Measurements from ENCODE around the gene HLCS. TPM values are rescaled to one million over a fixed set of nuclear protein-coding genes. Genes with fewer than 3 reads are reported as not detected.
A peak's percentile ranks its signal among the peaks of the same experiment; 100 is the strongest.

The HLCS gene
- total RNA-seq, 1 donor from 2014 or later: 15.9 TPM

- Mint-ChIP-seq H3K27ac (ENCODE audit: unreplicated experiment) (no peak overlapping the region), H3K9me3 (ENCODE audit: unreplicated experiment) (peaks cover 7% of the 10 kb centered on the region), H3K4me3 (ENCODE audit: unreplicated experiment) (no peak overlapping the region), H3K27me3 (ENCODE audit: unreplicated experiment) (peaks cover 10% of the 10 kb centered on the region), H3K36me3 (ENCODE audit: unreplicated experiment) (no peaks in the 10 kb centered on the region), H3K4me1 (ENCODE audit: low read depth, unreplicated experiment) (peaks cover 4% of the 10 kb centered on the region)
- no peak for TF ChIP-seq CTCF (IDR thresholded peaks at IDR 0.05; ENCODE audit: partially characterized antibody, unreplicated experiment)
- no peak for DNase-seq
These were observed 223.5 kb downstream of the HLCS start for GRCh38 chr21:36743008-36743407.

- Mint-ChIP-seq H3K4me1 (ENCODE audit: low read depth, unreplicated experiment) (no peaks in the 10 kb centered on the region), H3K4me3 (ENCODE audit: unreplicated experiment) (no peak overlapping the region), H3K36me3 (ENCODE audit: unreplicated experiment) (no peaks in the 10 kb centered on the region), H3K27me3 (ENCODE audit: unreplicated experiment) (peaks cover 8% of the 10 kb centered on the region), H3K27ac (ENCODE audit: unreplicated experiment) (no peak overlapping the region), H3K9me3 (ENCODE audit: unreplicated experiment) (peaks cover 4% of the 10 kb centered on the region)
- no peak for TF ChIP-seq CTCF (IDR thresholded peaks at IDR 0.05; ENCODE audit: partially characterized antibody, unreplicated experiment)
- no peak for DNase-seq
These were observed 225.0 kb downstream of the HLCS start for GRCh38 chr21:36741506-36741905.

- DNase-seq: no peak
- Mint-ChIP-seq H3K4me3 (ENCODE audit: unreplicated experiment) (no peak overlapping the region), H3K27me3 (ENCODE audit: unreplicated experiment) (peaks cover 4% of the 10 kb centered on the region), H3K27ac (ENCODE audit: unreplicated experiment) (no peak overlapping the region), H3K4me1 (ENCODE audit: low read depth, unreplicated experiment) (peaks cover 5% of the 10 kb centered on the region), H3K36me3 (ENCODE audit: unreplicated experiment) (peaks cover 4% of the 10 kb centered on the region), H3K9me3 (ENCODE audit: unreplicated experiment) (peaks cover 4% of the 10 kb centered on the region)
- TF ChIP-seq CTCF (IDR thresholded peaks at IDR 0.05; ENCODE audit: partially characterized antibody, unreplicated experiment): no peak
These were observed 227.9 kb downstream of the HLCS start for GRCh38 chr21:36738489-36739126.

- Mint-ChIP-seq H3K4me3 (ENCODE audit: unreplicated experiment) (peak overlapping the region; percentile 34), H3K9me3 (ENCODE audit: unreplicated experiment) (peaks cover 6% of the 10 kb centered on the region), H3K36me3 (ENCODE audit: unreplicated experiment) (peaks cover 10% of the 10 kb centered on the region), H3K4me1 (ENCODE audit: low read depth, unreplicated experiment) (peaks cover 8% of the 10 kb centered on the region), H3K27ac (ENCODE audit: unreplicated experiment) (peak overlapping the region; percentile 55), H3K27me3 (ENCODE audit: unreplicated experiment) (peaks cover 13% of the 10 kb centered on the region)
- TF ChIP-seq CTCF (IDR thresholded peaks at IDR 0.05; ENCODE audit: partially characterized antibody, unreplicated experiment): no peak
- peak; percentile 69 for DNase-seq
These were observed 230.6 kb downstream of the HLCS start for GRCh38 chr21:36735724-36736320.

GRCh38 chr21:36735201-36735515 lies 231.3 kb downstream of the HLCS start:
- Mint-ChIP-seq H3K36me3 (ENCODE audit: unreplicated experiment) (peaks cover 13% of the 10 kb centered on the region), H3K27ac (ENCODE audit: unreplicated experiment) (peak overlapping the region; percentile 38), H3K4me3 (ENCODE audit: unreplicated experiment) (no peak overlapping the region), H3K4me1 (ENCODE audit: low read depth, unreplicated experiment) (peaks cover 8% of the 10 kb centered on the region), H3K27me3 (ENCODE audit: unreplicated experiment) (peaks cover 16% of the 10 kb centered on the region), H3K9me3 (ENCODE audit: unreplicated experiment) (peaks cover 6% of the 10 kb centered on the region)
- DNase-seq: no peak
- no peak for TF ChIP-seq CTCF (IDR thresholded peaks at IDR 0.05; ENCODE audit: partially characterized antibody, unreplicated experiment)
